Sigmoid colon (tissue), 7 donors: ENCODE measurements around the gene ALOX5. TPM values are rescaled to one million over a fixed set of nuclear protein-coding genes. Genes with fewer than 3 reads are reported as not detected.
A peak's percentile ranks its signal among the peaks of the same experiment; 100 is the strongest.

Experiments
- DNase-seq: peaks from one replicate; pipeline ENCODE4 v3.0.0-alpha.2; 2019
- H3K27ac ChIP-seq, 4 donors: fragments of 200-600 bp; sonication (generic); one replicate each; pipeline ENCODE4 v1.5.1; 2016 to 2019; ENCODE audit warnings: mild to moderate bottlenecking in 1 of 4
- H3K27me3 ChIP-seq, 3 donors: fragments of 200-600 bp; sonication (generic); one replicate each; pipeline ENCODE4 v1.5.1; 2019; ENCODE audit warnings: mild to moderate bottlenecking in 1 of 3
- H3K36me3 ChIP-seq, 4 donors: fragments of 200-600 bp; sonication (generic); one replicate each; pipeline ENCODE4 v1.5.1; 2016 to 2019
- H3K4me1 ChIP-seq, 4 donors: fragments of 200-600 bp; sonication (generic); one replicate each; pipeline ENCODE4 v1.5.1; 2017 to 2019
- H3K4me3 ChIP-seq, 4 donors: fragments of 200-600 bp; sonication (generic); one replicate each; pipeline ENCODE4 v1.5.1; 2017 to 2019; ENCODE audit warnings: mild to moderate bottlenecking in 2 of 4, moderate library complexity in 1 of 4
- H3K9me3 ChIP-seq, 4 donors: fragments of 200-600 bp in 3 of 4; sonication (generic) in 3 of 4; one replicate each; pipeline versions ENCODE4 v1.5.1 to v1.6.1; 2013 to 2019
- CTCF ChIP-seq, 4 experiments: fragments of 450-650 bp in 3 of 4; fragments of 200-600 bp in 1 of 4; IDR thresholded peaks; one replicate each; pipeline ENCODE4 v1.5.1; 2016 to 2019; ENCODE audit warnings: antibody characterized with exemption in 4 of 4, mild to moderate bottlenecking in 3 of 4, moderate library complexity in 2 of 4
- EP300 ChIP-seq, 4 donors: sonication (generic); formaldehyde crosslinking; IDR thresholded peaks; one replicate each; pipeline ENCODE4 v1.6.1; 2017; ENCODE audit warnings: antibody characterized with exemption in 4 of 4
- POLR2A ChIP-seq, 2 donors: fragments of 450-650 bp; IDR thresholded peaks; one replicate each; pipeline ENCODE4 v1.6.1; 2016; ENCODE audit warnings: antibody characterized with exemption in 2 of 2, mild to moderate bottlenecking in 2 of 2, moderate library complexity in 2 of 2
- POLR2AphosphoS5 ChIP-seq, 4 donors: sonication (generic); formaldehyde crosslinking; IDR thresholded peaks; one replicate each; pipeline ENCODE4 v1.6.1; 2017; ENCODE audit warnings: antibody characterized with exemption in 4 of 4
- WGBS, 2 donors: extraction: QIAGEN DNeasy Blood & Tissue Kit; methylation state at CpG; one replicate each; pipeline ENCODE4 v1.1.7; 2013; 5-methylcytosine and 5-hydroxymethylcytosine counted together
- intact Hi-C: fragments of 100-400 bp; cut with DNase I; formaldehyde crosslinking; loops from one replicate; pipeline ENCODE4 v1.15.1; 2023
- polyA plus RNA-seq, 3 donors: library from polyadenylated mRNA; stranded (reverse); fragments of 200-250 nt; gene quantifications; one replicate each; pipeline ENCODE4 v1.2.3, GENCODE V29; 2013
- total RNA-seq, 4 donors: library from RNA; depleted of rRNA; stranded (reverse); fragments of >200 nt; gene quantifications; one replicate each; pipeline ENCODE4 v1.1.0, GENCODE V29; 2016
- donor health status: healthy with polysubstance abuse.
- donor health status: Bipolar disorder and iron deficiency.
- donor health status: healthy.

The ALOX5 gene
- total and polyA plus RNA-seq, 7 donors = 7.2 to 31.9 (median 23.2) TPM

- peaks cover 0 to 66% (median 16%) of the 10 kb centered on the region in 4 donors for H3K36me3 ChIP-seq
- WGBS, 2 donors = 64 to 90% methylated on average over 6 of the region's 6 CpGs
- H3K4me3 ChIP-seq = no peak overlapping the region
- no peak for TF ChIP-seq EP300 (IDR thresholded peaks at IDR 0.05)
- peaks cover 0 to 6% (median 2%) of the 10 kb centered on the region in 4 donors for H3K4me1 ChIP-seq
- DNase-seq = no peak
- no peak overlapping the region for H3K27ac ChIP-seq
- no peaks in the 10 kb centered on the region for H3K27me3 ChIP-seq
- intact Hi-C loops = loop anchor here (10.0 kb wide), 1 partner anchor 456 kb away; the partner anchor contains the start of gene ZNF22
- no peaks in the 10 kb centered on the region for H3K9me3 ChIP-seq
These were observed 86.3 kb downstream of the ALOX5 start for GRCh38 chr10:45460235-45460878.

GRCh38 chr10:45461034-45461433, 87.0 kb downstream of the ALOX5 start:
- Histone ChIP-seq H3K27me3 (no peaks in the 10 kb centered on the region), H3K36me3 (peaks cover 0 to 66% (median 16%) of the 10 kb centered on the region in 4 donors), H3K27ac (no peak overlapping the region), H3K9me3 (no peaks in the 10 kb centered on the region), H3K4me1 (peaks cover 0 to 6% (median 2%) of the 10 kb centered on the region in 4 donors), H3K4me3 (no peak overlapping the region)
- TF ChIP-seq CTCF (IDR thresholded peaks at IDR 0.05) = no peak
- no peak for TF ChIP-seq EP300 (IDR thresholded peaks at IDR 0.05)
- no peak for TF ChIP-seq POLR2AphosphoS5 (IDR thresholded peaks at IDR 0.05)
- no peak for TF ChIP-seq POLR2A (IDR thresholded peaks at IDR 0.05)
- intact Hi-C loops = loop anchor here (10.0 kb wide), 1 partner anchor 456 kb away; the partner anchor contains the start of gene ZNF22
- WGBS, 2 donors = 74 to 89% methylated on average over 7 of the region's 7 CpGs
- DNase-seq = no peak

- Histone ChIP-seq H3K4me3 (no peak overlapping the region), H3K9me3 (no peaks in the 10 kb centered on the region)
- intact Hi-C loops = loop anchor here (2.0 to 10.0 kb wide), 3 partner anchors 131 to 459 kb away; partner anchors contain the start of genes ZFAND4 and ZNF22
These were observed 89.5 kb downstream of the ALOX5 start for GRCh38 chr10:45463244-45464116.

GRCh38 chr10:45464958-45465567, 91.0 kb downstream of the ALOX5 start:
- peaks cover 0 to 29% (median 0%) of the 10 kb centered on the region in 4 donors for H3K36me3 ChIP-seq
- H3K4me3 ChIP-seq = no peak overlapping the region
- DNase-seq = no peak
- no peak overlapping the region for H3K27ac ChIP-seq
- no peak for TF ChIP-seq POLR2AphosphoS5 (IDR thresholded peaks at IDR 0.05)
- TF ChIP-seq CTCF (IDR thresholded peaks at IDR 0.05) = peak; percentile 46 to 87 (median 75)
- no peaks in the 10 kb centered on the region for H3K9me3 ChIP-seq
- 19 to 26% methylated on average over 6 of the region's 6 CpGs for WGBS, 2 donors
- H3K27me3 ChIP-seq = no peaks in the 10 kb centered on the region
- intact Hi-C loops = loop anchor here (2.0 to 10.0 kb wide), 3 partner anchors 130 to 460 kb away; partner anchors contain the start of genes ZFAND4 and ZNF22
- peaks cover 0 to 8% (median 4%) of the 10 kb centered on the region in 4 donors for H3K4me1 ChIP-seq

More at GRCh38 chr10:45463244-45464116, 89.5 kb downstream of the ALOX5 start:
- DNase-seq = no peak
- H3K27ac ChIP-seq = no peak overlapping the region
- TF ChIP-seq POLR2A (IDR thresholded peaks at IDR 0.05) (no peak), CTCF (IDR thresholded peaks at IDR 0.05) (no peak), POLR2AphosphoS5 (IDR thresholded peaks at IDR 0.05) (no peak), EP300 (IDR thresholded peaks at IDR 0.05) (no peak)
- H3K4me1 ChIP-seq = peaks cover 0 to 6% (median 2%) of the 10 kb centered on the region in 4 donors
- peaks cover 0 to 43% (median 6%) of the 10 kb centered on the region in 4 donors for H3K36me3 ChIP-seq
- 95 to 96% methylated on average over 23 of the region's 23 CpGs for WGBS, 2 donors
- no peaks in the 10 kb centered on the region for H3K27me3 ChIP-seq
